Neural progenitor cell (in vitro differentiated cells): ENCODE measurements around the gene NEK6.

Experiments used
- EZH2 ChIP-seq: fragments of 200-600 bp; sonication (generic); IDR thresholded peaks from 2 replicates; pipeline ENCODE4 v1.6.1; 2017; ENCODE audit warnings: antibody characterized with exemption, mild to moderate bottlenecking, moderate library complexity
- EZH2phosphoT487 ChIP-seq: fragments of 200-600 bp; sonication (generic); IDR thresholded peaks from 2 replicates; pipeline ENCODE4 v1.6.1; 2017; ENCODE audit warnings: antibody characterized with exemption
- TF ChIP-seq, protein P1 (sequence below): fragments of 200-600 bp; sonication (generic); IDR thresholded peaks from 2 replicates; pipeline ENCODE4 v1.5.1; 2017; ENCODE audit warnings: antibody characterized with exemption, mild to moderate bottlenecking

DNA sequence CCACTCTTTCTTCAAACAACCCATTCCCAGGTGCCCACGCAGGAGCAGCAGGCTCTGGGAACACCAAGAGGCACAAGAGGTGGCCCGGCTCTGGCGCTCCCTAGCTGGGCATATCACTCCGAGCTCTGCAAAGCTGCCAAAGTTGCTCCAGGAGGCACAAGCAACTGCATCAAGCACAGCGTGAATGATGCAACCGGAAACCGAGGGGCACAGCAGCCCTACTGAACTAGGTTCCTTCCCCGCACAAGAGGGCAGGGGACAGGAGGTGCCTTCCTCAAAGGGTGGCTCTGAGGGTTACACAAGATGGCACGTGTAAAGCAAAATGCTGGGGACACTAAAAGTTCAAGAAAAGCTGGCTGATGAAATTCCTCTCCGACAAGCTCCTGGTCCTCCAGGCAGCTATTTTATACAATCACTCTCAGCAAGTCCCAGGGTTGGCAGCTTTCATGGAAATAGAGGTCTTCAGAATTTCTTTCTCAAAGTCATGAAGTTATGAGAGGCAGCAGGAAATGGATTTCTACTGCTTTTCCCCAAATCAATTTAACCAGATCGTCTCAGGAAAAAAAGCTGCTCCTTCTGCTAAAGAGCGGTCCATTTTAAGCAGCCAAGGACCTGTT, 134.6 kb downstream of the NEK6 start:
- TF ChIP-seq, protein P1, sequence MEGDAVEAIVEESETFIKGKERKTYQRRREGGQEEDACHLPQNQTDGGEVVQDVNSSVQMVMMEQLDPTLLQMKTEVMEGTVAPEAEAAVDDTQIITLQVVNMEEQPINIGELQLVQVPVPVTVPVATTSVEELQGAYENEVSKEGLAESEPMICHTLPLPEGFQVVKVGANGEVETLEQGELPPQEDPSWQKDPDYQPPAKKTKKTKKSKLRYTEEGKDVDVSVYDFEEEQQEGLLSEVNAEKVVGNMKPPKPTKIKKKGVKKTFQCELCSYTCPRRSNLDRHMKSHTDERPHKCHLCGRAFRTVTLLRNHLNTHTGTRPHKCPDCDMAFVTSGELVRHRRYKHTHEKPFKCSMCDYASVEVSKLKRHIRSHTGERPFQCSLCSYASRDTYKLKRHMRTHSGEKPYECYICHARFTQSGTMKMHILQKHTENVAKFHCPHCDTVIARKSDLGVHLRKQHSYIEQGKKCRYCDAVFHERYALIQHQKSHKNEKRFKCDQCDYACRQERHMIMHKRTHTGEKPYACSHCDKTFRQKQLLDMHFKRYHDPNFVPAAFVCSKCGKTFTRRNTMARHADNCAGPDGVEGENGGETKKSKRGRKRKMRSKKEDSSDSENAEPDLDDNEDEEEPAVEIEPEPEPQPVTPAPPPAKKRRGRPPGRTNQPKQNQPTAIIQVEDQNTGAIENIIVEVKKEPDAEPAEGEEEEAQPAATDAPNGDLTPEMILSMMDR = no peak
- TF ChIP-seq EZH2 = no peak
- no peak for TF ChIP-seq EZH2phosphoT487
